T1000 (cell line): Measurements from ENCODE around the gene NUDT8.
"Not testable (repeated sequence)": the region's sequence is repeated elsewhere in the genome, so short reads cannot be mapped to it uniquely, and the experiment has no call there.

ENCODE experiments used
- DNase-seq: peaks from one replicate; lab custom pipeline; 2025; ENCODE audit warnings: mixed read lengths; lab: John Stamatoyannopoulos, UW

The NUDT8 gene

GRCh38 chr11:67629386-67630227, at the start of gene NUDT8:
NUDT8 (minus strand) TSS chr11:67629937; CDS start chr11:67629911, 26 bp downstream.
- DNase-seq: peak; percentile 81

DNA sequence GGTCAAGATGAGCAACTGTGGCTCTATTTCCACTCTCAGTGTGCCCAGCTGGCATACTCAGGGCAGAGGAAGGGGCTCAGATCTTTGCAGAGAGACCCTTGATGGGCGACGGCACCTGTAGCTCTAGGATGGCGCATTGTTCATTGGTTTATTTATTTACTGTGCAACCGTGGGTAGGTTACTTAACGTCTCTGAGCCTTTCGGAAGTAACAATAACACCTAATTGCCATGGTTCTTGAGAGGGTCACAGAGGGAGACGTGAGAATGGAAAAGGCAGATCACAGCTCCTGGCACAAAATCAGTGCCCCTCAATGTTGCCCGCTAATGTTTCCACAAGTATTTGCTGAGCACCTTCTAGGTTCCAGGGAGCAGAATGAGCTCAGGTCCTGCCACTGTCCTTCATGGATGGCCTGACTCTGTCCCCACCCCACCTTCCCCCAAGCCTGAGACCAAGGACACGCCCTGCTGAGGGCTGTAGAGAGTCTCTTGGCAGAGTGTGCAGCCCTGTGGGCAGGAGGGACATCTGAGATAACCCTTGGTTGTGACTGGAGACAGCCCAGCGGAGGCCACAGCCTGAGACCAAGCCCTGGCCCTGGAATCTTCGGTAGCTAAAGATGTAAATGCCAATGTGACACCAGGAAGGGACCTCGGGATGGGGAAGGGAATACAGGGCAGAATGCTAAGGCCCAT, 45.5 kb upstream of the NUDT8 start:
- DNase-seq: no peak

GRCh38 chr11:67674442-67674871, 44.7 kb upstream of the NUDT8 start, which contains the start of gene ALDH3B2:
ALDH3B2 (minus strand) TSS chr11:67674623; CDS start chr11:67666935, 7,688 bp downstream.
- no peak for DNase-seq

- no peak for DNase-seq
Observed at GRCh38 chr11:67673902-67674301, 44.2 kb upstream of the NUDT8 start.

DNA sequence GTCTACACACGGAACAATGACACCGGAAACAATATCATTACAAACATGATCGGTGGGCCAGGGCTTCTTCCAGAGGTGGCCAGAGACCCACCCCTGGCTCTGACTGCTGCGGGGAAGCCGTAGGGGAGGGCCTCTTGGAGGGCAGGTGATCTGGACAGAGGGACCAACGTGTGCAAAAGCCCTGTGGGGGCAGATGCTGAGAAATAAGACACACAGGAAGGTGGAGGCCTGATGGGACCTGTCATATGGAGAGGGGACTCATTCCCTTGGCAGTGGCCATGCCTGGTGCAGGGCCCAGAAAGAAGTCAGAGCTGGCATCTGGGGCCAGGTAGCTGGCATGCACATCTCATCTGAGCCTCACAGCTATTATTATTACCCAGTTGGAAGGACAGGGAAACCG, 43.6 kb upstream of the NUDT8 start:
- no peak for DNase-seq

- no peak for DNase-seq
Observed at GRCh38 chr11:67671211-67671520, 41.4 kb upstream of the NUDT8 start.

GRCh38 chr11:67670316-67671210, 40.8 kb upstream of the NUDT8 start:
- DNase-seq: no peak

GRCh38 chr11:67668192-67668551, 38.4 kb upstream of the NUDT8 start:
- DNase-seq: no peak

DNA sequence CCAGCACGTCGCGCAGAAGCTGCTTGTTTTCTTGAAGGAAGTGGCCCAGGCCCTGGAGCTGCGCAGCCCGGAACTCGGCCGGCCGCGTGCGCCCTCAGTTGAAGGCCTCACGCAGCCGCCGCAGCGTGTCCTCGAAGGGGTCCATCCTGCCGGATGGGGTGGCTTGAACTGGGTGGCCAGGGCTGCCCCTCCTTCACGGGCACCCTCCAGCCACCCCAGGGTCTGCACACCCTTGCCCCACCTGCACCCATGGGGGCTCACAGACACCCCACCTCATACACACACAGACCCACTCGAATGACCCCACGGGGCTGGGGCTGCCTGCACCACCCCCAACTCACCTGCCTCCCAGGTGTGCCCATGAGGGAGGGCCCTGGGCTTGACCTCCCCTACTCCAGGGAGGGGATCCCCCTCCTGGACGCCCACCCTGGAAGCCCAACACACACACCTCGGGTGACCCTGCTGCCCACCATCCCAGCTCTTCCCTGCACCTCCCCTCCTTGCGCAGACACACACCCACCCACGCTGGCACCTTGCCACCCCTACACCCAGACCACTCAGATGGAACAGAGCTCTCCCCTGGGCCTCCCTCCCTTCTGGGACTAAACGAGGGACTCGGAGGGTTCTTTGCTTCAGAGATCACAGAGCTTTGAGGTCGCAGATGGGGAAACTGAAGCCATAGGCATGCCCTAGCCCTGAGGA, 37.9 kb upstream of the NUDT8 start:
- no peak for DNase-seq

DNA sequence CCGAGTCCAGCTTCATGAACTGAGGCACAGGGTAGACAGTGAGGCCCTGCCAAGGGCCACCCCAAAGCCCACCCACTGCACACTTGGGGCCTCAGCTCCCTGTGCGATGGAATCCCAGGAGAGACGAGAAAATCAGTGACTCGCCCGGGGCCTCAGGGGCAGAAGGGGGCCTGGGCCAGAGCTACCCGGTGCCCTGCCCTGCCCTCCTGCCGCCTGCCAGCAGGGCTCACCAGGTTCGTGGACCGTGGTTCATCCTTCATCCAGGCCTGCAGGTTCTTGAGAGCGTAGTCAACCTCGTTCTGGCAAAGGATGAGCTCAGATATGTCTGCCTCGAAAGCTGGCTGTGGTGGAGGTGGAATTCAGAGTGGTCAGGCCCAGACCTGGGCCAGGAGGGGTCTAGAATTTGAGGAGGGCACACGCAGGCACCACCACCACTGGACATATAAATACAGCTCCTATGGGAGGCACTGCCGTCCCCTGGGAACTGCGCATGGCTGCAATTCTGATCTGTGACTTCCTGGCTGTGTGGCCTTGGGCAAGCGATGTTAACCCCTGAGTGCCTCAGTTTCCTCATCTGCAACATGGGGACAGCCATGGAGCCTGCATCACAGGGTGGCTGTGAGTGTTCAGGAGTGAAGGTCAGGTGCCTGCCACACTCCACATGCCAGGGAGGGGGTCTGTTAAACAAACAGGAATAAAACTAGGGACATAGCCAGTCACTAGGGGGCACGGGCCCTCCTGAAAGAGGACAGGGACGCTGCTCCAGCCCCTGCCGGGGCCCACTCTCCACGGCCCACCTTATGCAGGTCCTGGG, 37.1 kb upstream of the NUDT8 start:
- no peak for DNase-seq

DNA sequence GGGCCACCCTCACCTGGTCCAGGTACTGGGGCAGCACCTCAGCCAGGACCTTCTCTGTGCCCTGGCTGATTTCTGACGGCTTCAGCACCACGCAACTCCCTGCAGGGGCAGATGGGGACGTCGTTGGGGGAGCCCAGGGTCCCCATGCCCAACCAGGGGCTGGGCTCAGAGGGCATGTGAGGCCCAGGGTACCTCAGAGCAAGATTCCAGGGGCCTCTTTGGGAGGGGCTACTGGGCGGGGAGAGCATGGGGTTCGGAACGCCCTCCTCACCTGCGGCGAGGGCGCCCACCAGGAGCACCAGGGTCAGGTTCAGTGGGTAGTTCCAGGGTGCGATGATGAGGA, 36.5 kb upstream of the NUDT8 start:
- DNase-seq: no peak

DNA sequence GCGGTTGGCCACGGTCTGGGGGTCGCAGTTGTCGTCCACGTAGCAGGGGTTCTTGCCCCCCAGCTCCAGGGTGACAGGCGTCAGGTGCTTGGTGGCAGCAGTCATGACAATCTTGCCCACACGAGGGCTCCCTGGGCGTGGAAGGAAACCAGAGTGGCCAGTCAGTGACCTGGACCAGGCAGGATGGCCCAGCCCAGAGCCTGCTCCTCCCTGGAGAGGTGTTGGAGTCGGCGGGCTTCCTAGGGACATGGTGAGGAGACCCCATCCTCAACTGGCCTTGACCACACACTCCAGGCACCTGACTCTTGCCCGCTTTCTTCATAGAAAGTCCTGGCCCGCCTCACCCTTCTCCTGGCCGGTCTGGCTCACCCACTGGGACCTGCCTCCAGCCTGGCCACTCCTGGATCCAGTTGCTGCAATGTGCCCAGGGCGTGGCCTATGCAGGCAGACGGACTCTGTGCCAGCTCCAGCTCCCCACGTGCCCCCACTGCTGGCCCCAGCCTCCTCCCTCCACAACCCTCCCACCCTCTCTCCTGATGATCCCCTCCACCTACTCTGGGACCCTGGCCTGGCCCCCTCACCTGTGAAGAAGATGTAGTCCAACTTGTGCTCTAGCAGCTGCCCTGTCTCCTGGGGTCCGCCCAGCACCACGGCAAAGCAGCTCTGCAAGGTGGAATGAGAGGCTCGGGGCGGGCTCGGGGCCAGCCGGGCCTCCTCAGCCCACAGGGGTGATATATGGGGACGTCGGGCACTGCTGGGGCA, 36.0 kb upstream of the NUDT8 start:
- no peak for DNase-seq

- DNase-seq: no peak
Observed at GRCh38 chr11:67664696-67665540, 35.2 kb upstream of the NUDT8 start.

- DNase-seq: no peak
Observed at GRCh38 chr11:67664213-67664585, 34.5 kb upstream of the NUDT8 start.

- no peak for DNase-seq
Observed at GRCh38 chr11:67663532-67664212, 33.9 kb upstream of the NUDT8 start.

- no peak for DNase-seq
Observed at GRCh38 chr11:67662835-67663531, 33.2 kb upstream of the NUDT8 start.

GRCh38 chr11:67662142-67662834, 32.6 kb upstream of the NUDT8 start:
- DNase-seq: no peak

GRCh38 chr11:67660752-67661151, 31.0 kb upstream of the NUDT8 start:
- DNase-seq: not testable (repeated sequence)
